GM06990 (cell line): Measurements from ENCODE around the gene KCNAB1.
"Not testable (repeated sequence)": the region's sequence is repeated elsewhere in the genome, so short reads cannot be mapped to it uniquely, and the experiment has no call there.

Source experiments
- DNase-seq: peaks from one replicate; pipeline ENCODE4 v3.0.0-alpha.2; 2011; ENCODE audit not compliant: insufficient read length; ENCODE audit errors: extremely low read depth
- H3K27me3 ChIP-seq: replicated peaks from 2 replicates; pipeline ENCODE4 v1.6.0; 2011; ENCODE audit warnings: low read length; ENCODE audit not compliant: control insufficient read depth, insufficient read depth
- H3K36me3 ChIP-seq: 2 replicates; pipeline ENCODE4 v1.5.1; 2011; ENCODE audit warnings: low read length; ENCODE audit not compliant: control insufficient read depth, insufficient read depth
- H3K4me3 ChIP-seq: replicated peaks from 2 replicates; pipeline ENCODE4 v1.5.1; 2011; ENCODE audit warnings: low read depth, mild to moderate bottlenecking, control low read depth, low read length
- CTCF ChIP-seq: IDR thresholded peaks from 2 replicates; pipeline ENCODE4 v1.5.1; 2011; ENCODE audit warnings: low read length, control low read depth, mild to moderate bottlenecking, inconsistent platforms; ENCODE audit not compliant: insufficient read depth, poor library complexity, severe bottlenecking

The KCNAB1 gene

DNA sequence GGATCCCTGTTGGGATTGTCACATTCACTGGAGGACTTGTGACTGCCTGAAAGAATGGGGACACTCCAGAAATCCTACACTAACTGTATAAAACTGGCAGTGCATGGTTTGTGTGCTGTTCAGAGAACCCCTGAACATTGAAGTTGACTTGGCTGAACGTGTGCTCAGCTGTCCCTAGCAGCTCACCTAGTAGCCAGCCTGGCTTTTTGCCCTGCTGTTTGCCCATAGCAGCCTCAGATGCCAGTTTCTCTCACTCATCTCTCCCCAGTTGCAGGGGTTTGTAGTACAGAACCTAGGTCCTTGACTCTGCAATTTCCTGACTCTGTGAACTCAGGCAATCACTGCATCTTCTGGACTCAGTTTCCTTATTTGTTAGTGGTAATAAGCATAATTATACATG, 63.0 kb downstream of the KCNAB1 start:
- no peak for DNase-seq
- no peak for TF ChIP-seq CTCF
- no peak overlapping the region for H3K4me3 ChIP-seq
- H3K27me3 ChIP-seq: no peaks in the 10 kb centered on the region
- H3K36me3 ChIP-seq: no peaks in the 10 kb centered on the region

DNA sequence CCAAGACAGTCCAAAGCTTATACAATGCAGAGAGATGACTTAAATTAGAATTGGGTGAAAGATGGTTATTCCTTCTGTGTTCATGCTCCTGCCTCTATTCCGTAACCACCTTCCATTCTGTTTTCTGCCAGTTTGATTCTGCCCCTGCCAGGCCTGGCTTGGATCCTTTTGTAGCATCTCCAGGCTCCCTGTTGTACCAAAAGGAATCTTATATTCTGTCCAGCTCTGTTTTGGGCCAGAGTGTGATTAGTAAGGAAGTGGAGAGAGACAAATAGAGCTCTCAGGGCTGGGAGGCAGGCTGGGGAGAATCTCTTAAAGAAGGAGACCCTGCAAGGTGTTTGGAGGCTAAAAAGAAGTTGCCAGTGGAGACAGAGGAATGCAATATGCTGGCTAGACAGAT, 63.8 kb downstream of the KCNAB1 start:
- no peaks in the 10 kb centered on the region for H3K27me3 ChIP-seq
- no peak for TF ChIP-seq CTCF
- no peak overlapping the region for H3K4me3 ChIP-seq
- no peak for DNase-seq
- H3K36me3 ChIP-seq: no peaks in the 10 kb centered on the region

- DNase-seq: no peak
- Histone ChIP-seq H3K4me3 (no peak overlapping the region), H3K36me3 (no peaks in the 10 kb centered on the region), H3K27me3 (no peaks in the 10 kb centered on the region; the same call in 1 of the 2 replicates)
- no peak for TF ChIP-seq CTCF
Measured at GRCh38 chr3:156187146-156187769, 66.9 kb downstream of the KCNAB1 start.

DNA sequence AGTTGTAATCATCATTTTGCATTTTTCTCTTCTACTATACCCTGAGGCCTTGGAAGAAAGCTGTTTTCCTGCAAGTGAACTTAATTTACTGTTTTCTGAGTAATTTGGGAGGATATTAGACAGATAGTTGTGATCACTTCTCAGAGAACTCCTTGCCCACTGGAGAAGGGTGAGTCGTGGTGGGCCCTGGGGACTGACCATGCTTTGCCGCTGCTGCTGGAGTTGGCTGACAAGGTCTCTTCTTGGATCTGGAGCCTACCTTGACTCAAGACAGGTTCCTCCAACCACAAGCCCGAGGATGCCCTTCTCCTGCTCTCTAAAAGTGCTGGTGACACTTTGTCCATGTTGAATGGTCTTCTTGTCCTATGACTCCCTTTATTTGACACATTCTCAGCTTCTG, 68.4 kb downstream of the KCNAB1 start:
- DNase-seq: no peak
- no peaks in the 10 kb centered on the region; the same call in 1 of the 2 replicates for H3K27me3 ChIP-seq
- no peak overlapping the region for H3K4me3 ChIP-seq
- H3K36me3 ChIP-seq: no peaks in the 10 kb centered on the region
- TF ChIP-seq CTCF: no peak

DNA sequence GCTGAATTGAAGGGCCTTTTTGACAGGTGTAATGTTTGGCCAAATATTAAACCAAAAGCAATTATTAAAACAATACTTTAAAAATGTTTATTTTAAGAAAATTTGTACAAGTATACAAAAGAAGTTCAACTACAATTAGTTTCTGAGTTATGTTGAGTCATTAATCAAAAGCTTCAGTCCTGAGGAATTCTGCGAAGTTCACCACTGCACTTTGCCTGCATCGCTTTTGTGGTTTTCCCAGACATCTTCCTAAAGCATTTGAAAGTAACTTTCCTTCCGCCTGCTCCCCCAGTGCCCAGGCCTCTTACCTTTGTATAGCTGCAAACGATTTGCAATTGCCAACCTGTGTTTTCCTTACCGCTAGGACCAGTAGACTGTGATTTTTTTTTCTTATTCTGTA, 69.5 kb downstream of the KCNAB1 start:
- no peak for TF ChIP-seq CTCF
- no peak for DNase-seq
- H3K4me3 ChIP-seq: no peak overlapping the region
- no peaks in the 10 kb centered on the region; the same call in 1 of the 2 replicates for H3K27me3 ChIP-seq
- no peaks in the 10 kb centered on the region for H3K36me3 ChIP-seq

DNA sequence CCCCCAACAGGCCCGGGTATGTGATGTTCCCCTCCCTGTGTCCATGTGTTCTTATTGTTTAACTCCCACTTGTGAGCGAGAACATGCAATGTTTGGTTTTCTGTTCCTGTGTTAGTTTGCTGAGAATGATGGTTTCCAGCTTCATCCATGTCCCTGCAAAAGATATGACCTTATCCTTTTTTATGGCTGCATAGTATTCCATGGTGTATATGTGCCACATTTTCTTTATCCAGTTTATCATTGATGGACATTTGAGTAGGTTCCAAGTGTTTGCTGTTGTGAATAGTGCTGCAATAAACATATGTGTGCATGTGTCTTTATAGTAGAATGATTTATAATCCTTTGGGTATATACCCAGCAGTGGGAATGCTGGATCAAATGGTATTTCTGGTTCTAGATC, 74.6 kb downstream of the KCNAB1 start:
- H3K36me3 ChIP-seq, H3K27me3 ChIP-seq, H3K4me3 ChIP-seq, DNase-seq: not testable (repeated sequence)

GRCh38 chr3:156197152-156197551, 76.8 kb downstream of the KCNAB1 start:
- DNase-seq, H3K36me3 ChIP-seq, H3K27me3 ChIP-seq, H3K4me3 ChIP-seq: not testable (repeated sequence)
